ENCODE data around the gene PDLIM1.

Gene PDLIM1

DNA sequence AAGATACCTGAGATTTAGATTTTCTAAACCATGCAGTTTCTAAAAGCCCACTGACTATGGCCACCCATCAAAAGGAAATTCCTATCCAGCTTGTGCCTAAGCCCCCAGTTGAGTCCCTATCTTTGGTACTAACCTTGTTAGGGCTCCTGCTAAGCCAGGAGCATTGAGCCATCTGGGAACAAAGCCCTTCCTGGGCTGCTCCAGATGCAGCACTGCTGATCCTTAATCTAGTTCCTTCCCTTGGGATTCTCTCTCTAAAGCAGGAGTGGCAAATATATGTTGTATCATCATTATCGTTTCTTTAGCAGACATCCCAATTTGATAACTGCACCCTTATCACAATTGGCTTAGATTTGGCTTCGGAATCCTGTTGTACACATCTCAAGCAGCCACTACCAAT is 24.7 kb upstream of the PDLIM1 start:
- Histone ChIP-seq H3K4me3 (replicated peaks; ENCODE audit: insufficient read depth, low read length) (no peak overlapping the region), H3K27me3 (ENCODE audit: insufficient read depth, poor library complexity, severe bottlenecking) (no peaks in the 10 kb centered on the region), H3K27ac (replicated peaks) (no peak overlapping the region)
- DNase-seq (ENCODE audit: low read depth in 1 of 2, low spot score in 1 of 2): no peak
- TF ChIP-seq GABPA (IDR thresholded peaks at IDR 0.05; ENCODE audit: low read depth): no peak

DNA sequence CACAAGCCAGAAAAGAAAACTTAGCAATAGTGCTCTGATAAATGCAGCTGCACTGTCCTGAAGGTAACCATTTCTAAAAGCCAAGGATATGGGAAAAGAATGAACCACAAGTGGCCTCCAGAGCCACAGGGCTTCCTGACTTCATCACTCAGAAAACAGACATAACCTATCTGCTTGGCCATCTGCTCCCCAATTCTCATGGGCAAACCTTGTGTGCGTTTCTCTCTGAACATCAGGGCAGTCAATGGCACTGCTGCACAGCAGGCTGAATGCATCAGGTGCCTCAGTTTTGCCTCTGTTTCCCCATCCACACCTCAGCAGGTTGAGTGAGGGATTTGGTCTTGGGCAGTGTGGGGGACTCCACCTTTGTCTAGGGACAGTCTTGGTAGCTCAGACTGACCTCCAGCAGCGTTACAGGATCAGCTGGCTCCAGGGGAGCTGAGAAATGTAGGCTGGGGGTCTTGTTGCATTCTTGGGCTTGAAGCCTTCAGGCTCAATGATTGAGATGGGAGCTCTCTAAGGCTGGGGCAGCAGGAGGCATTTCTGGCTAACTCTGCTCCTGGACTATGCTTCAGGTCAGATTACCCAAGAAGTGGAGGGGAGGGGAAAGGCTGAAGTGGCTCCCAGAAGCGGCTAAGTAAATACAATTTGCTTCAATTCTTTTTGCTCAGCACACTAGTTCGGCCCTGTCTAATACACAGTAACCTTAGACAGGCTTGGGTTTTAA is 23.6 kb upstream of the PDLIM1 start:
- H3K4me3 ChIP-seq (replicated peaks; ENCODE audit: insufficient read depth, low read length): no peak overlapping the region
- TF ChIP-seq POLR2AphosphoS5 (IDR thresholded peaks at IDR 0.05; ENCODE audit: low read depth): no peak
- no peak for TF ChIP-seq SPI1 (IDR thresholded peaks at IDR 0.05; ENCODE audit: borderline replicate concordance, low read depth)
- TF ChIP-seq, protein P1, sequence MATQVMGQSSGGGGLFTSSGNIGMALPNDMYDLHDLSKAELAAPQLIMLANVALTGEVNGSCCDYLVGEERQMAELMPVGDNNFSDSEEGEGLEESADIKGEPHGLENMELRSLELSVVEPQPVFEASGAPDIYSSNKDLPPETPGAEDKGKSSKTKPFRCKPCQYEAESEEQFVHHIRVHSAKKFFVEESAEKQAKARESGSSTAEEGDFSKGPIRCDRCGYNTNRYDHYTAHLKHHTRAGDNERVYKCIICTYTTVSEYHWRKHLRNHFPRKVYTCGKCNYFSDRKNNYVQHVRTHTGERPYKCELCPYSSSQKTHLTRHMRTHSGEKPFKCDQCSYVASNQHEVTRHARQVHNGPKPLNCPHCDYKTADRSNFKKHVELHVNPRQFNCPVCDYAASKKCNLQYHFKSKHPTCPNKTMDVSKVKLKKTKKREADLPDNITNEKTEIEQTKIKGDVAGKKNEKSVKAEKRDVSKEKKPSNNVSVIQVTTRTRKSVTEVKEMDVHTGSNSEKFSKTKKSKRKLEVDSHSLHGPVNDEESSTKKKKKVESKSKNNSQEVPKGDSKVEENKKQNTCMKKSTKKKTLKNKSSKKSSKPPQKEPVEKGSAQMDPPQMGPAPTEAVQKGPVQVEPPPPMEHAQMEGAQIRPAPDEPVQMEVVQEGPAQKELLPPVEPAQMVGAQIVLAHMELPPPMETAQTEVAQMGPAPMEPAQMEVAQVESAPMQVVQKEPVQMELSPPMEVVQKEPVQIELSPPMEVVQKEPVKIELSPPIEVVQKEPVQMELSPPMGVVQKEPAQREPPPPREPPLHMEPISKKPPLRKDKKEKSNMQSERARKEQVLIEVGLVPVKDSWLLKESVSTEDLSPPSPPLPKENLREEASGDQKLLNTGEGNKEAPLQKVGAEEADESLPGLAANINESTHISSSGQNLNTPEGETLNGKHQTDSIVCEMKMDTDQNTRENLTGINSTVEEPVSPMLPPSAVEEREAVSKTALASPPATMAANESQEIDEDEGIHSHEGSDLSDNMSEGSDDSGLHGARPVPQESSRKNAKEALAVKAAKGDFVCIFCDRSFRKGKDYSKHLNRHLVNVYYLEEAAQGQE (IDR thresholded peaks at IDR 0.05; ENCODE audit: insufficient replicate concordance, low read depth): no peak
- TF ChIP-seq GABPA (IDR thresholded peaks at IDR 0.05; ENCODE audit: low read depth): no peak
- TF ChIP-seq, protein P2, sequence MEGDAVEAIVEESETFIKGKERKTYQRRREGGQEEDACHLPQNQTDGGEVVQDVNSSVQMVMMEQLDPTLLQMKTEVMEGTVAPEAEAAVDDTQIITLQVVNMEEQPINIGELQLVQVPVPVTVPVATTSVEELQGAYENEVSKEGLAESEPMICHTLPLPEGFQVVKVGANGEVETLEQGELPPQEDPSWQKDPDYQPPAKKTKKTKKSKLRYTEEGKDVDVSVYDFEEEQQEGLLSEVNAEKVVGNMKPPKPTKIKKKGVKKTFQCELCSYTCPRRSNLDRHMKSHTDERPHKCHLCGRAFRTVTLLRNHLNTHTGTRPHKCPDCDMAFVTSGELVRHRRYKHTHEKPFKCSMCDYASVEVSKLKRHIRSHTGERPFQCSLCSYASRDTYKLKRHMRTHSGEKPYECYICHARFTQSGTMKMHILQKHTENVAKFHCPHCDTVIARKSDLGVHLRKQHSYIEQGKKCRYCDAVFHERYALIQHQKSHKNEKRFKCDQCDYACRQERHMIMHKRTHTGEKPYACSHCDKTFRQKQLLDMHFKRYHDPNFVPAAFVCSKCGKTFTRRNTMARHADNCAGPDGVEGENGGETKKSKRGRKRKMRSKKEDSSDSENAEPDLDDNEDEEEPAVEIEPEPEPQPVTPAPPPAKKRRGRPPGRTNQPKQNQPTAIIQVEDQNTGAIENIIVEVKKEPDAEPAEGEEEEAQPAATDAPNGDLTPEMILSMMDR (IDR thresholded peaks at IDR 0.05; ENCODE audit: insufficient read depth, low read length): no peak
- no peak for DNase-seq (ENCODE audit: low read depth in 1 of 2, low spot score in 1 of 2)
- H3K27me3 ChIP-seq (ENCODE audit: insufficient read depth, poor library complexity, severe bottlenecking): no peaks in the 10 kb centered on the region
- no peak overlapping the region for H3K27ac ChIP-seq (replicated peaks)

DNA sequence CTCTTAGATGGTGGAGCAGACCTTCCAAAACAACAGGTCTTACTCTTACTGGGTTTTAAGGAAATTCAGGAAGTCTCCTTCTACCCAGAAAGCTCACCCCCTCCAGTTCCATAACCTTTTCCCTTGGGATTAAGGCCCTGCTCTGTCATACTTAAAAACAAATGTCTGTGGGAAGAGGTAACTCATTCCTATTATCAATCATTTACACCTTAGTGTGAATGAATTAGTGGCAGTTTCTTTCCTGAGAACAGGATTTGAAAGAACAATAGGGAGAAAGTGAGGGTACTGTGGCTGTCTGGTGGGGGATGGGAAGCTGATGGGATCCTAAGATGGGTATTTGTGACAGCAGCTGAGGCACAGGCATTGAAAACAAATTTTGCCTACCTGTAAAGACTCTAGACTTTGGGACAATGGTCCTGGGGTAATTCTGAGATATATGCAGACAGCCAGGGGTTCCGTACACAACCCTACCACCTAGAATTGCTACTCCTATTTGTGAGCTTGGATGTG is 22.2 kb upstream of the PDLIM1 start:
- Histone ChIP-seq H3K4me3 (replicated peaks; ENCODE audit: insufficient read depth, low read length) (no peak overlapping the region), H3K27ac (replicated peaks) (no peak overlapping the region), H3K27me3 (ENCODE audit: insufficient read depth, poor library complexity, severe bottlenecking) (no peaks in the 10 kb centered on the region)
- TF ChIP-seq GABPA (IDR thresholded peaks at IDR 0.05; ENCODE audit: low read depth) (no peak), SPI1 (IDR thresholded peaks at IDR 0.05; ENCODE audit: borderline replicate concordance, low read depth) (no peak), POLR2AphosphoS5 (IDR thresholded peaks at IDR 0.05; ENCODE audit: low read depth) (no peak)
- TF ChIP-seq, protein P2 (IDR thresholded peaks at IDR 0.05; ENCODE audit: insufficient read depth, low read length): no peak
- TF ChIP-seq, protein P1 (IDR thresholded peaks at IDR 0.05; ENCODE audit: insufficient replicate concordance, low read depth): no peak
- no peak for DNase-seq (ENCODE audit: low read depth in 1 of 2, low spot score in 1 of 2)

DNA sequence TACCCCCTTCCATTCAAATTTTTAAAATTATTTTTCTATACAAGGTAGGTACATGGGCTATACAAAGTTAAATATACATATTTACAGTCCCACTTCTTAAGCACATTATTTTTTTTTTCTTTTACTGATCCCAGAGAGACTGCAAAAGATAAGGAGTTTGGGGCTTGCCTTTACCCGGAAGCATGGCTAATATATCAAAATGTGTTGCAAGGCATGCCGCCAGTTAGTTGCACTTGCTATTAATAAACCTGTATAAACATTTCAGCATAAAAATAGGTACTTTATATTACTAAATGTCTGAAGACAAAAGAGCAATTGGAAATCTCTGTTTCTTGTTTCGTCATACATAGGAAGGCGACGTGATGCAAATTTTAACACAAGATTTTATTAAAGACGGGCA is 21.5 kb upstream of the PDLIM1 start:
- TF ChIP-seq, protein P1 (IDR thresholded peaks at IDR 0.05; ENCODE audit: insufficient replicate concordance, low read depth): no peak
- TF ChIP-seq GABPA (IDR thresholded peaks at IDR 0.05; ENCODE audit: low read depth) (no peak), POLR2AphosphoS5 (IDR thresholded peaks at IDR 0.05; ENCODE audit: low read depth) (no peak), SPI1 (IDR thresholded peaks at IDR 0.05; ENCODE audit: borderline replicate concordance, low read depth) (no peak)
- TF ChIP-seq, protein P2 (IDR thresholded peaks at IDR 0.05; ENCODE audit: insufficient read depth, low read length): no peak
- no peak overlapping the region for H3K4me3 ChIP-seq (replicated peaks; ENCODE audit: insufficient read depth, low read length)

More for the DNA sequence above, 21.5 kb upstream of the PDLIM1 start:
- no peak for DNase-seq (ENCODE audit: low read depth in 1 of 2, low spot score in 1 of 2)
- H3K27ac ChIP-seq (replicated peaks): no peak overlapping the region
- H3K27me3 ChIP-seq (ENCODE audit: insufficient read depth, poor library complexity, severe bottlenecking): no peaks in the 10 kb centered on the region

All from HL-60 (cell line).